Type B pancreatic cell (in vitro differentiated cells): ENCODE measurements around the gene VAMP4. TPM values are rescaled to one million over a fixed set of nuclear protein-coding genes. Genes with fewer than 3 reads are reported as not detected.

Experiments used
- DNase-seq: peaks from one replicate; pipeline ENCODE4 v3.0.0; 2021; ENCODE audit warnings: mixed read lengths; ENCODE audit not compliant: unreplicated experiment; ENCODE audit errors: extremely low spot score
- H3K27ac Mint-ChIP-seq: 2 replicates; pipeline ENCODE4 v1.8.0; 2021; ENCODE audit warnings: mild to moderate bottlenecking, mixed read lengths
- H3K27me3 Mint-ChIP-seq: 2 replicates; pipeline ENCODE4 v1.8.0; 2021; ENCODE audit warnings: mixed read lengths
- H3K36me3 Mint-ChIP-seq: 2 replicates; pipeline ENCODE4 v1.8.0; 2021; ENCODE audit warnings: mixed read lengths
- H3K4me1 Mint-ChIP-seq: one replicate; pipeline ENCODE4 v1.8.0; 2021; ENCODE audit warnings: mixed read lengths; ENCODE audit not compliant: unreplicated experiment
- H3K4me3 Mint-ChIP-seq: 2 replicates; pipeline ENCODE4 v1.8.0; 2021; ENCODE audit warnings: mild to moderate bottlenecking, mixed read lengths
- H3K9me3 Mint-ChIP-seq: 2 replicates; pipeline ENCODE4 v1.8.0; 2021; ENCODE audit warnings: mixed read lengths
- total RNA-seq: library from RNA; stranded (reverse); gene quantifications from 2 replicates; pipeline ENCODE4 v1.2.1, GENCODE V29; 2021; ENCODE audit warnings: low replicate concordance
- TF ChIP-seq, protein P1 (sequence below): fragments of 200-600 bp; sonication (generic); conservative IDR thresholded peaks from 2 replicates; pipeline ENCODE4 v1.5.0; 2021; ENCODE audit warnings: antibody characterized with exemption, mild to moderate bottlenecking

The VAMP4 gene
- total RNA-seq, 1 donor from 2014 or later = 10.2 TPM

DNA sequence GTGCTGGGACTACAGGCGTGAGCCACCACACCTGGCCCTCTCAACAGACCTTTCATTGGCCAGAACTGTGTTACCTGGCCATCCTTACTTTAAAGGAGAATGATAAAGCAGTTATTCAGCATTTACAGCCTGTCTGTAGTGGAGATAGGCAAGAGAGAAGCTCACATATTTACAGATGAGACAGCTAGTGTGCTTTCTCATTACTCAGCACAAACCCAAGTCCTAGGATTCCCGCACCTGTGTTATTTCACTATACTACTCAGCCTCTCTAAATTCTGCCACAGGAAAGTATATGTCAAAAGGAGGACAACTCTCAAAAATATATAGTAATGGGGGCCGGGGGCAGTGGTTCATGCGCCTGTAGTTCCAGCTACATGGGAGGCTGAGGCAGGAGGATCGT is 73.5 kb downstream of the VAMP4 start:
- Mint-ChIP-seq H3K4me1 (no peaks in the 10 kb centered on the region), H3K9me3 (no peaks in the 10 kb centered on the region), H3K36me3 (no peaks in the 10 kb centered on the region), H3K4me3 (no peak overlapping the region), H3K27me3 (no peaks in the 10 kb centered on the region), H3K27ac (no peak overlapping the region)
- TF ChIP-seq, protein P1, sequence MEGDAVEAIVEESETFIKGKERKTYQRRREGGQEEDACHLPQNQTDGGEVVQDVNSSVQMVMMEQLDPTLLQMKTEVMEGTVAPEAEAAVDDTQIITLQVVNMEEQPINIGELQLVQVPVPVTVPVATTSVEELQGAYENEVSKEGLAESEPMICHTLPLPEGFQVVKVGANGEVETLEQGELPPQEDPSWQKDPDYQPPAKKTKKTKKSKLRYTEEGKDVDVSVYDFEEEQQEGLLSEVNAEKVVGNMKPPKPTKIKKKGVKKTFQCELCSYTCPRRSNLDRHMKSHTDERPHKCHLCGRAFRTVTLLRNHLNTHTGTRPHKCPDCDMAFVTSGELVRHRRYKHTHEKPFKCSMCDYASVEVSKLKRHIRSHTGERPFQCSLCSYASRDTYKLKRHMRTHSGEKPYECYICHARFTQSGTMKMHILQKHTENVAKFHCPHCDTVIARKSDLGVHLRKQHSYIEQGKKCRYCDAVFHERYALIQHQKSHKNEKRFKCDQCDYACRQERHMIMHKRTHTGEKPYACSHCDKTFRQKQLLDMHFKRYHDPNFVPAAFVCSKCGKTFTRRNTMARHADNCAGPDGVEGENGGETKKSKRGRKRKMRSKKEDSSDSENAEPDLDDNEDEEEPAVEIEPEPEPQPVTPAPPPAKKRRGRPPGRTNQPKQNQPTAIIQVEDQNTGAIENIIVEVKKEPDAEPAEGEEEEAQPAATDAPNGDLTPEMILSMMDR = no peak
- DNase-seq = no peak

DNA sequence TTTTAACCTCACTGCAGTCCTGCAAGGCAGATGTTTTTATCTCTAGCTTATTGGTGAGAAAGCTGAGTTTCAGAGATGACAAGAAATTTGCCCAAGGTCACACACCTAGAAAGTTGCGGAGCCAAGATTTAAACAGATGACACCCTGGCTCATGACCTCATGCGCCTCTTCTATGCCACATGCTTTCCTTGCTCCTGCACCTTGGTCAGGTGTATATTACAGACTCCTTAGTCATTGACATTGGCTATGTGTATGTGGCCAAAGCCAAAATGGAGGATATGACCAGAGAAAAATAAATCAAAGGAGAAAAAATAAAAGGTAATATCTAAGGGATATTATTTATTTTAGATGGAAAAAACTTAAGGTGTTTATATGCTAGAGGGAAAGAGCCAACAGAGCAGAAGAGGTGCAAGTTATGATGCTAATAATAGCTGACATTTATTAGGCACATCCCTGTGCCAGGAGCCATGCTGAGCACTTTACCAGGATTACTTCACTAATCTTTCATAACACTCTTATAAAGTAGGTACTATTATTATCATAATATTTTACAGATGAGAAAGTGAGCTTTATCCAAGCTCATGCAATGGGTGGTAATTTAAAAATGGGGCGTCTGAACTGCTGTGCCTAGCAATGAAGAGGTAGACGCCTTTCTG is 75.6 kb downstream of the VAMP4 start:
- Mint-ChIP-seq H3K9me3 (peaks cover 5% of the 10 kb centered on the region), H3K27me3 (no peaks in the 10 kb centered on the region), H3K4me1 (peaks cover 5% of the 10 kb centered on the region), H3K27ac (no peak overlapping the region), H3K36me3 (no peaks in the 10 kb centered on the region), H3K4me3 (no peak overlapping the region)
- TF ChIP-seq, protein P1 = no peak
- DNase-seq = no peak

DNA sequence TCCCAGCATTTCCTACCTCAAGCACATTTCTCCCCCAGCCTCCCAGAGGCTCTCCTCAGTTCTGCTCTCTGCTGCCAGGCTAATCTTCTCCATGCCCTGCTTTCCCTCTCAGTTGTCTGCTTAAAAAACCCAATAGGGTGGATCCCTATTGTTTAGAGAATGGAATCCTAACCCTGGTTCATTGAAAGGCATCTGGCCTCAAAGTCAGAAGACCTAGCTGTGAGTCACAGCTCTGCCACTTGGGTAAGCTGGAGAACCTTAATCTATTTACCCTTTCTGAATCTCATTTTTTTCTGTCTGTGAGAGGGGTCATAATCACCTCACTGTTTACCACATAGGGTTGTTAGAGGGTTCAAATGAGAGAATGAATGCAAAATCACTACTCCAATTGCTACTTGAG is 76.9 kb downstream of the VAMP4 start:
- Mint-ChIP-seq H3K4me1 (peaks cover 12% of the 10 kb centered on the region), H3K27ac (no peak overlapping the region), H3K27me3 (no peaks in the 10 kb centered on the region), H3K4me3 (no peak overlapping the region), H3K9me3 (peaks cover 6% of the 10 kb centered on the region), H3K36me3 (no peaks in the 10 kb centered on the region)
- TF ChIP-seq, protein P1 = no peak
- no peak for DNase-seq

DNA sequence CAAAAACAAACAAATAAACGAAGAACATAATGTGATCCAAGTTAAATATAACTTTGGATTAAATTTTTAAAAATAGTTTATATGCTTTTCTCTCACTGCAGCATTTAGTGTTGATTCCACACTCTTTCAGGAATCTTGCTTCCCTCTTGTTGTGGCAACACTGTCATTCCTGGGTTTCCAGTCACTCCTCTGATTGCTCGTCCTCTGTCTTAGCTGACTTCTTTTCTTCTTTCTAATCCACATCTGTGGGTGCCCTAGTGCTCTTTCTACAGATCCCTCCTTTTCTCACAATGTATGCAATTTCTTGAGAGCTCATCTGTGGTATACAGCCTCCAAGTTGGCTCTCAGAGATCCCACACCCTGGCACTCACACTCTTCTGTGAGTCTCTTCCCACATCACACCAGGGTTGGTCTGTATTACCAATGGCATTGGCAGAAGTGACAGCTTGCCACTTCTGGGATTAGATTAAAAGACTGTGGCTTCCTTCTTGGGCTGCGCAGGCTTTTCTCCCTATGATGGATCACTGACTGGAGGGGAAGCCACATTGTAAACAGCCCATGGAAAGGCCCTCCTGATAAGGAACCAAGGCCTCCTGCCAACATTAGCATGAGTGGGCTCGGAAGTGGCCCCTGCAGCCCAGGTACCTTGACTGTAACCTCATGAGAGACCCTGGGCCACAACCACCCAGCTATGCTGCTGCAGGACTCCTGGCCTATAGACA is 77.8 kb downstream of the VAMP4 start:
- TF ChIP-seq, protein P1 = no peak
- H3K4me1 Mint-ChIP-seq = peaks cover 12% of the 10 kb centered on the region
- H3K4me3 Mint-ChIP-seq = no peak overlapping the region
- no peaks in the 10 kb centered on the region for H3K27me3 Mint-ChIP-seq
- DNase-seq = no peak
- no peak overlapping the region for H3K27ac Mint-ChIP-seq
- no peaks in the 10 kb centered on the region for H3K36me3 Mint-ChIP-seq
- peaks cover 6% of the 10 kb centered on the region for H3K9me3 Mint-ChIP-seq

DNA sequence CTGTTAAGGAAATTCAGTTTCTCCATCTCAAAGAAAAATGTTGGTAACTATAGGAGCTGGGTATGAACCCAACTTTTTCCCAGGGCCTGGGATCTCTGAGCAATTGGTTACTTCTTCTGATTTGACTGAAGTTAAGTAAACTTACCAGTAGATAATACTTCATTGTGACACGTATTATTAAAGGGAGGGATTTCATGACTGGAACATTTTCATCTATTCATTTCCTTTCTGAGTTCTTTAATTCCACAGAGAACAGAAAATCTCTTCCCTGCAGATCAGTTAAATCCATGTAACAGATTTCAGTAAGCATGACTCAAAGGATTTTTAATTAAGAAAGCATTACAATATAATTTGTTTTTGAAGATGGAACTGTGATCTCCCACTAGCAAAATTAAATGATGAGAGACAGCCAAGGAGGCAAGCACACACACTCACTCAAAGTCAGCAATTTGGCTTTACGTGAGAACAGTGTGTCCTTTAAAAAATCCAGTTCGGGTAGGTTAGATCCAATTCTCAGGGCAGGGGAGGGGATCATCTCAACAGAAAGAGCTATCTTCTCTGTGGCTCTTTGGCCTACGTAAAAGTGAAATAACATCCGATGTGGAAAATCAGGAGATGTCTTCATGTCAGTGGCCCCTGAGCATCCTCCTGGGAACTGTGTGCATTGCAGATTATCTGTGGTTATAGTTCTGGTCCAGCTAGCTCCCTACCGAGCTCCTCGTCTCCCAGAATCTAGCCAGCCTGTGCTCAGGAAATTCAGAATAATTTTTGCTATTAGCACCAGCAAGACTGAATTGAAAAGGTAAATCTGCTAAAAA is 78.6 kb downstream of the VAMP4 start:
- DNase-seq = no peak
- Mint-ChIP-seq H3K4me3 (no peak overlapping the region), H3K27ac (no peak overlapping the region), H3K4me1 (peaks cover 12% of the 10 kb centered on the region), H3K9me3 (peaks cover 6% of the 10 kb centered on the region), H3K36me3 (no peaks in the 10 kb centered on the region), H3K27me3 (no peaks in the 10 kb centered on the region)
- TF ChIP-seq, protein P1 = no peak
